Ishikawa (cell line): ENCODE data around the gene MCL1.

Experiments used
- CEBPB ChIP-seq: IDR thresholded peaks from 2 replicates; pipeline ENCODE4 v1.6.1; 2012
- CREB1 ChIP-seq: IDR thresholded peaks from 2 replicates; pipeline ENCODE4 v1.6.1; 2012; ENCODE audit warnings: low read depth
- EGR1 ChIP-seq: IDR thresholded peaks from 2 replicates; pipeline ENCODE4 v1.6.1; 2012
- EP300 ChIP-seq: IDR thresholded peaks from 2 replicates; pipeline ENCODE4 v1.6.1; 2012; ENCODE audit warnings: borderline replicate concordance
- FOXM1 ChIP-seq: IDR thresholded peaks from 2 replicates; pipeline ENCODE4 v1.6.1; 2012; ENCODE audit warnings: low read depth, borderline replicate concordance
- NFIC ChIP-seq: IDR thresholded peaks from 2 replicates; pipeline ENCODE4 v1.6.1; 2012
- RAD21 ChIP-seq: IDR thresholded peaks from 2 replicates; pipeline ENCODE4 v1.6.1; 2012; ENCODE audit warnings: low read depth
- TAF1 ChIP-seq: IDR thresholded peaks from 2 replicates; pipeline ENCODE4 v1.6.1; 2012; ENCODE audit warnings: low read depth, mild to moderate bottlenecking
- TCF12 ChIP-seq: IDR thresholded peaks from 2 replicates; pipeline ENCODE4 v1.6.1; 2012; ENCODE audit warnings: low read depth
- TEAD4 ChIP-seq: IDR thresholded peaks from 2 replicates; pipeline ENCODE4 v1.6.1; 2012
- YY1 ChIP-seq: IDR thresholded peaks from 2 replicates; pipeline ENCODE4 v1.6.1; 2012; ENCODE audit warnings: low read depth
- ZBTB7A ChIP-seq: IDR thresholded peaks from 2 replicates; pipeline ENCODE4 v1.6.1; 2012; ENCODE audit warnings: low read depth
- TF ChIP-seq, protein P1 (sequence below): IDR thresholded peaks from 2 replicates; pipeline ENCODE4 v1.6.1; 2012
- TF ChIP-seq, protein P2 (sequence below): IDR thresholded peaks from 2 replicates; pipeline ENCODE4 v1.6.1; 2012; ENCODE audit warnings: low read depth, mild to moderate bottlenecking
- TF ChIP-seq, protein P3 (sequence below): IDR thresholded peaks from 2 replicates; pipeline ENCODE4 v1.6.1; 2012

MCL1 gene

DNA sequence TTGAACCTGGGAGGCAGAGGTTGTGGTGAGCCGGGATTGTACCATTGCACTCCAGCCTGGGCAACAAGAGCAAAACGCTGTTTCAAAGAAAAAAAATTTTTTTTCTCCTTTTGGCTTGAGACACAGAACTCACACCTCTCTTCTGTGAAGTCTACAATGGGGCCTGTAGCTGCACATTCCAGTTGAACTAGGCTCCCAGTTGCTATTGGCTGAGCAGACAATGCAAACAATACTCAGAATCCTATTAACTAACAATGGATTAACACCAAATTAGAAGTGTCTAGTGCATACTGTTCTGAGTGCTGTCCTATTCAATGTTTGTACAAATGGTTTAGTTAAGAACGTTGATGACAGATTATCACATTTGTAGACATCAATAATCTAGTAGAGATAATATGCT is 17.6 kb upstream of the MCL1 start:
- TF ChIP-seq EGR1 (no peak), TCF12 (no peak)

DNA sequence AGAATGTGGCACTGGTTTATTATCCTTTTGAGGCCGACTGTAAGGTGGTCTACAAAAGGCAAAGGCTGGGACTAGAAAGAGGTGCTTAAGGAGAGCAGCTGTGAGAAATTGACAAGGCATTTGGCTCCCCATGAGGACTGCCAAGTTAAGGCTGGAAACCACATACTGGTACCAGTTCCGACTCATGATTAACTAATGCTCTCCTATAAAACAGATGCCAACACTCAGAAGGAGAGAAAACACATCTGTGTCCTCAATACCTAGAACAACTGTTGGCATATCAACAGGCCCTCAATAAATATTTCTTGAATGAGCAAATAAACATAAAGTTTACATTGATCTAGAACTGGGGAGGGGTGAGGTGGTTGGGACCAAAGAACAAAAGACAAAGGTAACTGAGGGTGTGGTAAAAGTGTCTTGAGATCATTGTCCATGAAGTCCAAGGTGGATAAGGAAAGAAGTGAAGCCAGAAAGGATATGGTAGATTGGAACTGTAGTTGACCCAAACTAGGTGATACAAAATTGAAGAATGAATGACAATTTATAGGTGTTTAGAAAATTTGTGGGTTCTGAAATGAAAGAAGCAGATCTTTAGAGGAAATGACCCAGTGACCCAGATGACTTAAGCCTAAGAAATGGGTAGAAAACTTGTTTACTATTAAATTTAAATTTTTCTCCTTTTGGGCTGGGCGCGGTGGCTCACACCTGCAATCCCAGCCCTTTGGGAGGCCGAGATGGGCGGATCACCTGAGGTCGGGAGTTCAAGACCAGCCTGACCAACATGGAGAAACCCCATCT is 16.9 kb upstream of the MCL1 start:
- TF ChIP-seq EP300 (no peak), TAF1 (no peak), CEBPB (no peak), NFIC (no peak), CREB1 (no peak), EGR1 (no peak)
- TF ChIP-seq, protein P1, sequence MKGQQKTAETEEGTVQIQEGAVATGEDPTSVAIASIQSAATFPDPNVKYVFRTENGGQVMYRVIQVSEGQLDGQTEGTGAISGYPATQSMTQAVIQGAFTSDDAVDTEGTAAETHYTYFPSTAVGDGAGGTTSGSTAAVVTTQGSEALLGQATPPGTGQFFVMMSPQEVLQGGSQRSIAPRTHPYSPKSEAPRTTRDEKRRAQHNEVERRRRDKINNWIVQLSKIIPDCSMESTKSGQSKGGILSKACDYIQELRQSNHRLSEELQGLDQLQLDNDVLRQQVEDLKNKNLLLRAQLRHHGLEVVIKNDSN = no peak

DNA sequence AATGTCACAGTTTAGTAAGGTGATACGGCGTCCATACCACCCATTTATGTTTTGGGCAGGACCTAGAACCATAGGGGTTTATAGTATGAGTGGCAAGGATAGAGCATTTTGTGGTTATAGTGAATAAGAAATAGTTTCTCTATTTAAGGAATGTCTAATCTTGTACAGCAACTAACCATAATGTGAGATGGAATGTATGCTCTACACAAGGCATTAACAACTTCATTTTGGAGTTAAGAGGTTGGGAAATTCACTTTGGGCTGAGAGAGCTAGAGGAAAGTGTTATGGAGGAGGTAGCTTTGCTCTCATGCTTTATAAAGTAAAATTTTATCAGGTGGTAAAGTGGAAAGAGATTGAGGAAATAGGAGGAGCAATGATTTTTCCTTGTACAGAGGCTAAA is 3.0 kb upstream of the MCL1 start:
- no peak for TF ChIP-seq CEBPB
- no peak for TF ChIP-seq EGR1
- TF ChIP-seq, protein P2, sequence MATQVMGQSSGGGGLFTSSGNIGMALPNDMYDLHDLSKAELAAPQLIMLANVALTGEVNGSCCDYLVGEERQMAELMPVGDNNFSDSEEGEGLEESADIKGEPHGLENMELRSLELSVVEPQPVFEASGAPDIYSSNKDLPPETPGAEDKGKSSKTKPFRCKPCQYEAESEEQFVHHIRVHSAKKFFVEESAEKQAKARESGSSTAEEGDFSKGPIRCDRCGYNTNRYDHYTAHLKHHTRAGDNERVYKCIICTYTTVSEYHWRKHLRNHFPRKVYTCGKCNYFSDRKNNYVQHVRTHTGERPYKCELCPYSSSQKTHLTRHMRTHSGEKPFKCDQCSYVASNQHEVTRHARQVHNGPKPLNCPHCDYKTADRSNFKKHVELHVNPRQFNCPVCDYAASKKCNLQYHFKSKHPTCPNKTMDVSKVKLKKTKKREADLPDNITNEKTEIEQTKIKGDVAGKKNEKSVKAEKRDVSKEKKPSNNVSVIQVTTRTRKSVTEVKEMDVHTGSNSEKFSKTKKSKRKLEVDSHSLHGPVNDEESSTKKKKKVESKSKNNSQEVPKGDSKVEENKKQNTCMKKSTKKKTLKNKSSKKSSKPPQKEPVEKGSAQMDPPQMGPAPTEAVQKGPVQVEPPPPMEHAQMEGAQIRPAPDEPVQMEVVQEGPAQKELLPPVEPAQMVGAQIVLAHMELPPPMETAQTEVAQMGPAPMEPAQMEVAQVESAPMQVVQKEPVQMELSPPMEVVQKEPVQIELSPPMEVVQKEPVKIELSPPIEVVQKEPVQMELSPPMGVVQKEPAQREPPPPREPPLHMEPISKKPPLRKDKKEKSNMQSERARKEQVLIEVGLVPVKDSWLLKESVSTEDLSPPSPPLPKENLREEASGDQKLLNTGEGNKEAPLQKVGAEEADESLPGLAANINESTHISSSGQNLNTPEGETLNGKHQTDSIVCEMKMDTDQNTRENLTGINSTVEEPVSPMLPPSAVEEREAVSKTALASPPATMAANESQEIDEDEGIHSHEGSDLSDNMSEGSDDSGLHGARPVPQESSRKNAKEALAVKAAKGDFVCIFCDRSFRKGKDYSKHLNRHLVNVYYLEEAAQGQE = no peak
- no peak for TF ChIP-seq EP300
- TF ChIP-seq TAF1 = no peak
- TF ChIP-seq, protein P3, sequence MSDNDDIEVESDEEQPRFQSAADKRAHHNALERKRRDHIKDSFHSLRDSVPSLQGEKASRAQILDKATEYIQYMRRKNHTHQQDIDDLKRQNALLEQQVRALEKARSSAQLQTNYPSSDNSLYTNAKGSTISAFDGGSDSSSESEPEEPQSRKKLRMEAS = no peak
- no peak for TF ChIP-seq NFIC
- TF ChIP-seq CREB1 = no peak
- TF ChIP-seq TEAD4 = no peak
- no peak for TF ChIP-seq FOXM1
- TF ChIP-seq, protein P1 = no peak
- TF ChIP-seq ZBTB7A = no peak
- TF ChIP-seq YY1 = no peak

DNA sequence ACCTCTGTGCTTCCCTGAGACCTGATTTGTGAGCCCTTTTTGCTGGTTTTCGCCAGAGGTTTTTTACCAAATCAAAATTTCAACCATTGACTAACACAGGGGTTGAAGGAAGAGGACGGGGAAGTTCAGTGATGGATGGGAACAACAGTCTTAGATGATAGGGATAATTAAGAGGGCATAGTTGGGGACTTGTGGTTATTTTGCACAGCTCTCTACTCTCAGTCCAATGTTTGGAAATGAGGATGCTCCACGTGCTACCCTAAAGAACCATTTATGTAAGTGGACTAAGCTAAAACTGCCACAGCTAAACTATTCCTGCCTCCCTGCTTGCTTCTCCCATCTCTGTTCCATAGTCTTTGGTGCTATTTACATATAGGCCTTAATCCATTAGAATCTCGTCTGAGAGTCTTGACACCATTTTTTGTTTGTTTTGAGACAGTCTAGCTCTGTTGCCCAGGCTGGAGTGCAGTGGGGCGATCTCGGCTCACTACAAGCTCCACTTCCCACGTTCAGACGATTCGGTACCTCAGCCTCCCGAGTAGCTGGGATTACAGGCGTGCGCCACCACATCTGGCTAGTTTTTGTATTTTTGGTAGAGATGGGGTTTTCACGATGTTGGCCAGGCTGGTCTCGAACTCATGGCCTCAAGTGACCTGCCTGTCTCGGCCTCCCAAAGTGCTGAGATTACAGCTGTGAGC is 684 bp upstream of the MCL1 start:
- TF ChIP-seq CEBPB (no peak), RAD21 (no peak), FOXM1 (no peak), EP300 (no peak), TCF12 (no peak)
- TF ChIP-seq, protein P1 = no peak
- TF ChIP-seq, protein P3 = no peak

DNA sequence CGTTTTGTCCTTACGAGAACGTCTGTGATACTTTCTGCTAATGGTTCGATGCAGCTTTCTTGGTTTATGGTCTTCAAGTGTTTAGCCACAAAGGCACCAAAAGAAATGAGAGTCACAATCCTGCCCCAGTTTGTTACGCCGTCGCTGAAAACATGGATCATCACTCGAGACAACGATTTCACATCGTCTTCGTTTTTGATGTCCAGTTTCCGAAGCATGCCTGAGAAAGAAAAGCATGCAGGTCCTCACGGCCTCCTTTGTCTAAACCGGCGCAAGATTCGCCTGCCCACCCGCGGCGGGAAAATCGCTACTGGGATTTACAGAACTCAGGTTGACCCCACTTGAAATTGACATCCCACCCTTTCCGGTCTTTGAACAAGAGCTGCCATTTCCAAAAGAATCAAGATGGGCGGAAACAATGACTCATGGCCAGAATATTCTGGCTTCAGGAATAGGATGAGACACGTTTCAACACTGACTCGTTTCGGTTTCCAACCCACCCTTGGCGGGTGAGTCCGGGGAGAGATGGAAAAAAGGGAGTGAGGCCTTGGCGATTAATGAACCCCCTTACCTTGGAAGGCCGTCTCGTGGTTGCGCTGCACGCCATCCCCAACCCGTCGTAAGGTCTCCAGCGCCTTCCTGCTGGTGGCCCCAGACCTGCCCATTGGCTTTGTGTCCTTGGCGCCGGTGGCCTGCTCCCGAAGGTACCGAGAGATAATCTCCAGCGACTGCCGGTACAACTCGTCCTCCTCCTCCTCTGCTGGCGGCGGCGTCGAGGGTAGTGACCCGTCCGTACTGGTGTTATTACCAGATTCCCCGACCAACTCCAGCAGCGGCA is 919 bp downstream of the MCL1 start:
- TF ChIP-seq EP300 = peak; percentile 34; the same call in 1 of the 2 replicates
- TF ChIP-seq TEAD4 = peak; percentile 71; the same call in 1 of the 2 replicates
- TF ChIP-seq CREB1 = no peak
- TF ChIP-seq, protein P2 = no peak
- no peak for TF ChIP-seq TAF1
- peak; percentile 54 for TF ChIP-seq YY1
